ENCODE results near the gene SYT11. TPM values are rescaled to one million over a fixed set of nuclear protein-coding genes. Genes with fewer than 3 reads are reported as not detected.

Gene SYT11
- total RNA-seq, 1 experiment from 2014 or later: 16.9 TPM

- DNase-seq (ENCODE audit: low read depth): peak; percentile 99
These were observed 74.9 kb downstream of the SYT11 start, which contains the start of gene KHDC4 for GRCh38 chr1:155934097-155934935. KHDC4 (minus strand) TSS chr1:155934413; CDS start chr1:155934373, 40 bp downstream.

Small RNA genes lying within 50 kb of the gene (small RNA-seq; reads per million reads assigned to genes)
- gene RF00015 (not detected), gene SCARNA4 (not detected), gene SNORA80E (97.2 reads per million, percentile 96 among the genes with 10 or more reads in this experiment)

Other genes starting within 250 kb of the SYT11 start
- 26.0 and 27.4 TPM in 2 replicates for gene MSTO1, start 249.3 kb upstream of the SYT11 start, total RNA-seq (2014; rRNA removed; shearing (Covaris generic))
- gene YY1AP1, start 170.8 kb upstream of the SYT11 start, total RNA-seq (2014; rRNA removed; shearing (Covaris generic)): 33.8 and 40.3 TPM in 2 replicates
- 52.7 and 72.5 TPM in 2 replicates for gene DAP3, start 170.5 kb upstream of the SYT11 start, total RNA-seq (2014; rRNA removed; shearing (Covaris generic))
- 16.2 and 16.9 TPM in 2 replicates for gene GON4L, start 2.4 kb upstream of the SYT11 start, total RNA-seq (2014; rRNA removed; shearing (Covaris generic))
- gene RIT1, start 51.8 kb downstream of the SYT11 start, total RNA-seq (2014; rRNA removed; shearing (Covaris generic)): 9.1 and 10.1 TPM in 2 replicates
- 31.2 and 36.2 TPM in 2 replicates for gene KHDC4, start 74.8 kb downstream of the SYT11 start, total RNA-seq (2014; rRNA removed; shearing (Covaris generic))
- 0.55 TPM in 1 of 2 replicates, not detected in the other for gene RXFP4, start 82.1 kb downstream of the SYT11 start, total RNA-seq (2014; rRNA removed; shearing (Covaris generic))
- gene ARHGEF2, start 119.0 kb downstream of the SYT11 start, total RNA-seq (2014; rRNA removed; shearing (Covaris generic)): 91.6 and 96.6 TPM in 2 replicates
- 582 and 611 TPM in 2 replicates for gene SSR2, start 161.4 kb downstream of the SYT11 start, total RNA-seq (2014; rRNA removed; shearing (Covaris generic))
- gene UBQLN4, start 194.2 kb downstream of the SYT11 start, total RNA-seq (2014; rRNA removed; shearing (Covaris generic)): 36.0 and 43.9 TPM in 2 replicates
- 67.1 and 78.0 TPM in 2 replicates for gene LAMTOR2, start 195.2 kb downstream of the SYT11 start, total RNA-seq (2014; rRNA removed; shearing (Covaris generic))
- 0.06 TPM in 1 of 2 replicates, not detected in the other for gene RAB25, start 201.6 kb downstream of the SYT11 start, total RNA-seq (2014; rRNA removed; shearing (Covaris generic))
- 3.4 and 5.2 TPM in 2 replicates for gene MEX3A, start 222.9 kb downstream of the SYT11 start, total RNA-seq (2014; rRNA removed; shearing (Covaris generic))